HG03457 (cell line): ENCODE data around the gene METRN.
"Not testable (repeated sequence)": the region's sequence is repeated elsewhere in the genome, so short reads cannot be mapped to it uniquely, and the experiment has no call there.

Experiments used
- ATAC-seq: cut with Tn5 transposase; IDR thresholded peaks from one replicate; pipeline ENCODE4 v1.9.1; 2021; ENCODE audit warnings: moderate number of reproducible peaks; ENCODE audit not compliant: unreplicated experiment

Gene METRN

DNA sequence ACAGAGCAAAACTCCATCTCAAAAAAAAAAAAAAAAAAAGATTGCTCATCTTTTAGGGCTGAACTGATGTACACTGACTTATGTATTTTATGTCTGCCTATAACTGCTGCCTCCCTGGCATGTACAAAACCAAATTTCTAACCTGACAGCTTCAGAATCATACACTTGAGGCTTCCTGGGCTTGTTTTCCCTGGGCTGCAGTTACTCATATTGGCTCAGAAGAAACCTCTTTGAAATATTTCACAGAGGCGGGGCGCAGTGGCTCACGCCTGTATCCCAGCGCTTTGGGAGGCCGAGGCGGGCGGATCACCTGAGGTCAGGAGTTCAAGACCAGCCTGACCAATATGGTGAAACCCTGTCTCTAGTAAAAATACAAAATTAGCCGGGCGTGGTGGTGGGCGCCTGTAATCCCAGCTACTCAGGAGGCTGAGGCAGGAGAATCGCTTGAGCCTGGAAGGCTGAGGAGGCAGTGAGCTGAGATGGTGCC lies 39.2 kb downstream of the METRN start:
- ATAC-seq = not testable (repeated sequence)

DNA sequence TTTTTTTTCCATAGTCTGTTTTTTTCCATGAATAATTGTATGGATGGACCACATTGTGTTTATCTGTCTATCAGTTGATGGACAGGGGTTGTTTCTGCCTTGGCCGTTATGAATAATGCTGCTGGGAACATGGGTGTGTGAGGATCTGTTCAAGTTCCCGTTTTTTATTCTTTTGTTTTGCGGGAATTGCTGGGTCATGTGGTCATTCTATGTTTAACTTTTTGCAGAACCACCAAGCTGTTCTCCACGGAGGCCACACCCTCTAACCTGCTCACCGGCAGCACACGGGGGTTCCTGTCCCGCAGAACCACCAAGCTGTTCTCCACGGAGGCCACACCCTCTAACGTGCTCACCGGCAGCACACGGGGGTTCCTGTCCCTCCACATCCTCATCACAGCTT lies 39.7 kb downstream of the METRN start:
- ATAC-seq = no peak

DNA sequence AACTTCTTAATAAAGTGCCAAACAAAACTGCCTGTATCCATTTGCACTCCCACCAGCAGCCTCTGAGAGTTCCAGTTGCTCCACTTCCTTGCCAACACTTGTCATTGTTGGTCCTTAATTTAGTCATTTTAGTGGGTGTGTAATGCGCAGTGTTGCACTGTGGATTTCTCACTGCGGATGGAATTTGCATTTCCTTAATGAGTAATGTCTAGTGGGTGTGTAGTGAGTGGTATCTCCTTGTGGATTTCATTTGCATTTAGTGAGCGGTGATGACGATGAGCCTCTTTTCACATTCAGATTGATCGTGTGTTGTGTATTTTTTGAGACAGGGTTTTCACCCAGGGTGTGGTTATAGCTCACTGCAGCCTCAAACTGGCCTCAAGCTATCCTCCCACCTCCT lies 41.5 kb downstream of the METRN start:
- ATAC-seq = no peak

DNA sequence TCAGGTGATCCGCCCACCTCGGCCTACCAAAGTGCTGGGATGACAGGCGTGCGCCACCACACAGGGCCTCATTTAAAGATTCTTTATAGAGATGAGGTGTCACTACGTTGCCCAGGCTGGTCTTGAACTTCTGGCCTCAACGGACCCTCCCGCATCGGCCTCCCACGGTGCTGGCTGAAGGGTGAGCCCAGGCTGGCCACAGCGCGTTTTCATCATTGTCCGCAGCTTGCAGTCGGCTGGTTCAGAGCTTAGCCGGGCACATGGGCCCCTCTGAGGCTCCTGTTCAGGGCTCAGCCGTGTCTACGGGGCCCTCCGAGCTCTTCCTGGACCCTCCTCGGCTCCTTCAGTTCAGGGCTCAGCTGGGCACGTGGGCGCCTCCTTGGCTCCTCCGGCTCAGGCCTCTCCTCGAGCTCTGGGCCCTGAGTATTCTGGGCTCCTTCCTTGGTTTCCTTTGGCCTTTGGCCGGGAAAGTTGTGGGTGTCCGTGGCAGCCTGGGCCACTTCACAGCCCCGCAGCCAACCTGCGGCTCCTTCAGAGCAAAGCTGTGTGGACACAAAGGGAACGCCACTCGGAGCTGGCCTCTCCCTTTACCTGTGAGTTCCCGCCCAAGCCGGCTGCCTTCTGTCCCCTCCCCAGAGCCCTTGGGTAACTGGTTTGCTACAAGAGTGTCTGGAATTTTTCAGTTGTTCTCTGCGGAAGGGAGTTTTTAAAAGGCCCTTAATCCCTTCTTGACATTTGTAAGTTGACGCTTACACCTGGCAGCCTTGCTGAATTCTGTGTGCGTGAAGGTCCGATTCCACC lies 44.4 kb downstream of the METRN start:
- no peak for ATAC-seq

DNA sequence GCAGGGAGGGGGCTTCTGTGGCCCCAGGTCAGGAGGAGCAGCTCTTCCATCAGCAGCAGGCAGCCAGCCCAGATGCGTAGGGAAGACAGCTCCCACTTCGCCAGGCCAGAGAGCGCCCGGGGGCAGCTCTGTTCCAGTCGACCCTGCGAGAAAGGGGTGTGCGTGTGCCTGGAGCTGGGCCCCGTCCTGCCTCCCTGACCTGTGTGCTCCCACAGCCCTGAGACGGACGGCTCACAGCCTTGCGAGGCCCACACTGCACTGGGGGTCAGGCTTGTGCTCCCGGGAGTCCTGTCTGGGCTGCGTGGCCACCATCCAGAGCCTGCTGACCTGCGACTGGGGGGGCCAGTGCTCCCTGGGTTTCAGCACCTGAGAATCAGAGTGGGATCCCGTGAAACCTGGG lies 45.1 kb downstream of the METRN start:
- no peak for ATAC-seq

DNA sequence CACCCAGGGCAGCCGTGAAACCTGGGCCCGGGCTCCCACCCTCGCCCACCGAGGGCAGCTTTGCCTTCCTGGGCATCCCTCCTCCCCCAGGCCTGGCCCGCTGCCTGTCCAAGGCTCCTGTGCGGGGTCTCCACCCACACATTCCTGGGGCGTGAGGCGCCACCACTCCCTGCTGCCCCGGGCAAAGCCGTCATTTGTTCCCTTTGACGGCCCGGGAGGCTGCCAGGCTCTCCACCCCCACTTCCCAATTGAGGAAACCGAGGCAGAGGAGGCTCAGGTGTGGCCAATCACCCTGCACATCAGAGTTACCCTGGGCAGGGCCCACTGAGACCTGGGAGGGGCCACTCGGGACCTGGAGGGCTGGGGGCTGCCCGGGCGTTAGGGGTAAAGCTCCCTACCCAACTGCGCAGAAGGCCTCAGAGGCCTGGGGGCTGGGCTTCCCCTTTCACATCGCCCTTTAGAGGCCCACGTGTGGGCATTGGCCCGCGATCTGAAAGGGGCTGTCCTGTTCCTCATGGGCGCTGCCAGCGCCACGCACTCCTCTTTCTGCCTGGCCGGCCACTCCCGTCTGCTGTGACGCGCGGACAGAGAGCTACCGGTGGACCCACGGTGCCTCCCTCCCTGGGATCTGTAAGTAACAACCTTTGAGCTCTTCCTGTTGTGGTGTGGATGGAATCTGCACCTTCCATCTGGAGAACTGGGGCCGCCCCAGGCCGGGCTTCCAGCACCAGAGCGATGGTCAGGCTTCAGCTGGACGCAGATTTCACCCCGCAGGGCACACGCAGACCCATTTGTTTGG lies 45.8 kb downstream of the METRN start, which contains the start of gene MSLN:
TSS of gene MSLN (plus strand) at position 190 of the 799 bp plus-strand sequence. CDS start 1,947 bp downstream, outside the sequence.
- no peak for ATAC-seq

DNA sequence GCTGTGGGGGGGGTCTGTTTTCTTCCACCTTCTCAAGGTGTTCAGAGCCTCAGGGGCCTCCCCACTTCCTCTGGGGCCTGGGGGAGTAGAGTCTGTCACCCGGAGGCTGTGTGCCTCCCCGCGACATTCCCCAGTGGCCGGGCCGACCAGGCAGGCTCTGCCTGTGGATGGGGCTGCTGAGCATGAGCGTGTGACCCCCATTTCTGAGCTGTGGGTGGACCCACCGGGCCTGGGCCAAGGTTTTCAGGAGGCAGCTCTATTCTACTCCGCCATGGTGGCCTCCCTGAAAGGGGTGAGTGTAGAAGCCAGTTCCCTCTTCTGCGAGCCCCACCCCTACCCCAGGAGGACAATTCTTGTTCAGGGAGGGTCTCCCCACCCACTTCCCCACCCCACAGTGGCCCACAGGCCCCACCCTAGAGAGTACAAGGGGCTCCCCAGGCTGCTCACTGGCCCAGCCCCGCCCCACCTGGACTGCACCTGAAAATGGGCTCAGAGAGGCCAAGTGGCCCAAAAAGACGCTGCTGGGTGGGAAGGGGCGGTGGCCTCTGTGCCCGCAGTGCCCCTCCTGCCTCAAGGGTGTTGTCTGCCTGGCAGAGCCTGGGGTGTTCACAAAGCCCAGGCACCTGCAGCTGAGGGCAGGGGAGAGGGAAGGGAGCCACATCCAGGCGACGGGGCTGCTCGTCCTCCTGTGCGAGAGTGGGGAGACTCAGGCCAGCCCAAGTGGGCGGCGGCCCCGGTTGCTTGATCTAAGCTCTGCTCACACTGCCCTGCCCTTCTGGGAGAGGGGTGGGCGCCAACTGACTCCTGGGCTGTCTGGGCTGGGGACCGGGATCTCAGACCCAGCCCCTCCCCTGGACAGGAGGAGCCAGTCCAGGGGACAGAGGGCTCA lies 47.0 kb downstream of the METRN start:
- ATAC-seq = no peak

DNA sequence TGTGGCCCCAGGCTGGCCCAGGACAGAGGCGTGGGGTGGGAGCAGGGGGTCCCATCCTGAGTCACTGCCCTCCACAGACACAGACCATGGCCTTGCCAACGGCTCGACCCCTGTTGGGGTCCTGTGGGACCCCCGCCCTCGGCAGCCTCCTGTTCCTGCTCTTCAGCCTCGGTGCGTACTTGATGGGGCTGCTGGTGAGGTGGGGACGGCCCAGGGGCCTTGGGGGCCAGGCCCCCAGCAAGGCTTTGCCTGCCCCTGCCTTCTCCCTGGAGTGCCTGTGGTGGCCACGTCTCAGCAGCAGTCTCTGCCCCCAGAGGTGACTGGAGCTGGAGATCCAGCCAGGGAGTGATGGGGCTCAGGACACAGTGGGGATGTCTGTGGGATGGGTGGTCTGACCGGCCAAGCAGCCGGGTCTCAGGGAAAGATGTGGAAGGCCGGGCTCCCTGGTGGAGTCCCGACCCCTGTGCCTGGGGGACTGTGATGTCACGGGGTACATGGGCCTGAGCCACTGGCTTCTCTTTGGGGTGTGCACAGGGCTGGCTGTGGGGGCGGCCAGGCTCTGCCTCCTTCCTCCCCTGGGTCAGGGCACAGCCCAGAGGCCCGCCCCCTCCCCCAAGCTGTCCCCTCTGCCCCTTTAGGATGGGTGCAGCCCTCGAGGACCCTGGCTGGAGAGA lies 47.8 kb downstream of the METRN start:
- ATAC-seq = no peak

DNA sequence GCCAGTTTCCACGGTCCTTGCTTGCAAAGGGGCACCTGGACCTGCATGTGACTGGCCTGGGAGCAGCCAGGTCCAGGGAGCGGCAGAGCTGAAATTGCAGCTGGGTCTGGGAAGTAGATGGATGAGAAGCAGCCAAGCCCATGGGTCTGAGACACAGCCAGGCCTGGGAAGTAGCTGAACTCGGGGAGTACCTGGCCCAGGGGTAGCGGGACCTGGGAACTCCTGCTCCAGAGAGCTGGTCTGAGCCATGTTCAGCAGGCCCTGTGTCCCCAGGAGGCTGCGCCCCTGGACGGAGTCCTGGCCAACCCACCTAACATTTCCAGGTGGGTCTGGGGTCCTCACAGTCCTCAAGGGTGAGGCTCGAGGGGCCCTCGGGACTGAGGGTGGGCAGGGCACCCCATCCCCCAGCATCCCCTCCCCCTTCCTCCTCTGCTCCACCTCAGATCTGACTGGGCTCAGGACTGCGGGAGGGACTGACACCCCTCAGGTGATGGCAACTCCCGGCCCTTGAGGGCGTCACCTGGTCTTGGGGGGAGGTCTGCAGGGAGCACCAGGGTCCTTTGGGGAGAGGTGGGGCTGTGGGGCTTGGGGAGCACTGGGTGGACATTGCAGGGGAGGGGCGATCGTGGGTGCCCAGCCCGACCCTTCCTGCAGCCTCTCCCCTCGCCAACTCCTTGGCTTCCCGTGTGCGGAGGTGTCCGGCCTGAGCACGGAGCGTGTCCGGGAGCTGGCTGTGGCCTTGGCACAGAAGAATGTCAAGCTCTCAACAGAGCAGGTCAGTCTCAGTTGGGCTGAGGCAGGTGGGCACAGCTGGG lies 48.7 kb downstream of the METRN start:
- no peak for ATAC-seq

DNA sequence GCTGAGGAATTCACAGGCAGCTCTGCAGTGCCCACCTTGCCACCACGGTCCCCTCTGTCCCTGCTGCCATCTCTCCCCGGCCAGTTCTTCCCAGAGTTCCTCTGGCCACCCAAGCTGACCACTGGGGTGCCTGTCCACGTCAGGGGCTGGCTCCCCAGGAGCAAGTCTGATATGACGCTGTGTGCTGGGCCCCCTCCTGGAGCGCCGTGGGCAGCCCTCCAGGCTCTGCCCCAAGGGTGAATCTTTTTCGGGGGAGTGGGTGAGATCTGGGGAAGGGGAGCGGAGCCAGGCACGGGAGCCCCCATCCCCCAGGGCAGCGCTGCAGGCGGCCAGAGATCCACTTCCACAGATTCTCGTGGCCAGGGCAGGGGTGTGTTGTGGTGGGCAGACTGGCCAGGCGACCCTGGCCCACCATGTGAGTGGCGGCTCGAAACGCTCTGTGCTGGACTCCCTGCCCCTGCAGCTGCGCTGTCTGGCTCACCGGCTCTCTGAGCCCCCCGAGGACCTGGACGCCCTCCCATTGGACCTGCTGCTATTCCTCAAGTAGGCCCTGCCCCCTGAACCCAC lies 49.3 kb downstream of the METRN start:
- ATAC-seq = no peak

DNA sequence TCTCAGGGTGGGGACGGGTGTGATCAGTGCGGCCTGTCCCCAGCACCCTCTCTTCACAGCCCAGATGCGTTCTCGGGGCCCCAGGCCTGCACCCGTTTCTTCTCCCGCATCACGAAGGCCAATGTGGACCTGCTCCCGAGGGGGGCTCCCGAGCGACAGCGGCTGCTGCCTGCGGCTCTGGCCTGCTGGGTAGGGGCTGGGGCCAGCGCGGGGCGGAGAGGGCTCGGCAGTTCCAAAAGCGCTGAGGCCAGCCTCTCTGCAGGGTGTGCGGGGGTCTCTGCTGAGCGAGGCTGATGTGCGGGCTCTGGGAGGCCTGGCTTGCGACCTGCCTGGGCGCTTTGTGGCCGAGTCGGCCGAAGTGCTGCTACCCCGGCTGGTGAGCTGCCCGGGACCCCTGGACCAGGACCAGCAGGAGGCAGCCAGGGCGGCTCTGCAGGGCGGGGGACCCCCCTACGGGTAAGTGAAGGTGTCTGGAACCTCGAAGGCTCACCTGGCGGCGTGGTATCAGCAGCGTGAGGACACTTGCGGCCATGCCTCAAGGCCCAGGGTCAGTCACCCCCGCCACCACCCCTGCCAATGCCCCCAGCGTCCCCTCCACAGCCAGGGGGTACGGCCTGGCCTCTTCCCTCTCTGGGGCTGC lies 50.0 kb downstream of the METRN start:
- ATAC-seq = no peak

DNA sequence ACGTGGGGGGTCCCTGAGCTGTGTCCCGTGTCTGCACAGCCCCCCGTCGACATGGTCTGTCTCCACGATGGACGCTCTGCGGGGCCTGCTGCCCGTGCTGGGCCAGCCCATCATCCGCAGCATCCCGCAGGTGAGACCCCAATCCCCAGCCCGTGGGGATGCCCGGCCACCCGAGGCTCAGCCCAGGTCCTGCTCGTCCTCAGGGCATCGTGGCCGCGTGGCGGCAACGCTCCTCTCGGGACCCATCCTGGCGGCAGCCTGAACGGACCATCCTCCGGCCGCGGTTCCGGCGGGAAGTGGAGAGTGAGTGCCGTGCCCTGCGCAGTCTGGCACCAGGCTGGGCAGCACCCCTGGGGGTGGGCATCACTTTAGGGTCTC lies 50.6 kb downstream of the METRN start:
- no peak for ATAC-seq

DNA sequence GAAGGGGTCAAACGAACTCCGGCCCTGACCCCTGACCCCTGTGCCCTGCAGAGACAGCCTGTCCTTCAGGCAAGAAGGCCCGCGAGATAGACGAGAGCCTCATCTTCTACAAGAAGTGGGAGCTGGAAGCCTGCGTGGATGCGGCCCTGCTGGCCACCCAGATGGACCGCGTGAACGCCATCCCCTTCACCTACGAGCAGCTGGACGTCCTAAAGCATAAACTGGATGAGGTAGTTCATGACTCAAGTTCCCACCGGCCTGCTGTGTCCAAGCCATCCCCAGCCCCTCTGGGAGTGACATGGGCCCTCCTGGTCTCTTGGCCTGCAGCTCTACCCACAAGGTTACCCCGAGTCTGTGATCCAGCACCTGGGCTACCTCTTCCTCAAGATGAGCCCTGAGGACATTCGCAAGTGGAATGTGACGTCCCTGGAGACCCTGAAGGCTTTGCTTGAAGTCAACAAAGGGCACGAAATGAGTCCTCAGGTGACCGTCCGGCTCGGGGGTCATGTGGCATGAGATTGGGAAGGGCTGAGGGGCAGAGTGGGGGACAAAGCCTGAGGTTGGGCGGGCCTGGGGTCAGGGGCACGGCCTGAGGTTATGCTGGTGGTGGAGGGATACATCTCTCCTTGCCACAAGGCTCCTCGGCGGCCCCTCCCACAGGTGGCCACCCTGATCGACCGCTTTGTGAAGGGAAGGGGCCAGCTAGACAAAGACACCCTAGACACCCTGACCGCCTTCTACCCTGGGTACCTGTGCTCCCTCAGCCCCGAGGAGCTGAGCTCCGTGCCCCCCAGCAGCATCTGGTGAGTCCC lies 51.3 kb downstream of the METRN start:
- no peak for ATAC-seq

DNA sequence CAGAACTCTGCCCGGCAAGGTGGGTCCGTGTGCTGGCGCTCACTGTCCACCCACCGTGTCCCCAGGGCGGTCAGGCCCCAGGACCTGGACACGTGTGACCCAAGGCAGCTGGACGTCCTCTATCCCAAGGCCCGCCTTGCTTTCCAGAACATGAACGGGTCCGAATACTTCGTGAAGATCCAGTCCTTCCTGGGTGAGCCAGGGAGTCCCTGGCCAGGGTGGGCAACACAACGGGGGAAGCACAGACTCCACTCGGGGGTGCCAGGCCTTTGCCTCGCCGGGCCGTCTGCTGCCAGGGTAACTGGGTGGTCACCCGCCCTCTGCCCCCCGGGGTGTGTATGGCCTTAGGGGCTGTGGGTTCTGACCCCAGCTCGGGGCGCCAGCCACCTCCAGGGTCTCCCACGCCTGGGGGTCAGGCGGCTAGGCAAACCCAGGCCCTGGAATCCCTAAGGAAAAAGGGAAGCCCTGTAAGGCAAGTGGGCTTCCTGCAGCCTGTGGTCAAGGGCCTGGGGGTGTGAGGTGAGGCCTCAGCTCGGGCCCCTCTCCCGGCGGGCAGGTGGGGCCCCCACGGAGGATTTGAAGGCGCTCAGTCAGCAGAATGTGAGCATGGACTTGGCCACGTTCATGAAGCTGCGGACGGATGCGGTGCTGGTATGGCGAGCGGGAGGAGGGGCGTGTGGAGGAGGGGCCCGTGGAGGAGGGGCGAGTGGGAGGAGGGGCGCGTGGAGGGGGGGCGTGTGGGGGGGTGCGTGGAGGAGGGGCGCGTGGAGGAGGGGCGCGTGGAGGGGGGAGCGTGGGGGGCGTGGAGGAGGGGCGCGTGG lies 52.1 kb downstream of the METRN start:
- no peak for ATAC-seq

DNA sequence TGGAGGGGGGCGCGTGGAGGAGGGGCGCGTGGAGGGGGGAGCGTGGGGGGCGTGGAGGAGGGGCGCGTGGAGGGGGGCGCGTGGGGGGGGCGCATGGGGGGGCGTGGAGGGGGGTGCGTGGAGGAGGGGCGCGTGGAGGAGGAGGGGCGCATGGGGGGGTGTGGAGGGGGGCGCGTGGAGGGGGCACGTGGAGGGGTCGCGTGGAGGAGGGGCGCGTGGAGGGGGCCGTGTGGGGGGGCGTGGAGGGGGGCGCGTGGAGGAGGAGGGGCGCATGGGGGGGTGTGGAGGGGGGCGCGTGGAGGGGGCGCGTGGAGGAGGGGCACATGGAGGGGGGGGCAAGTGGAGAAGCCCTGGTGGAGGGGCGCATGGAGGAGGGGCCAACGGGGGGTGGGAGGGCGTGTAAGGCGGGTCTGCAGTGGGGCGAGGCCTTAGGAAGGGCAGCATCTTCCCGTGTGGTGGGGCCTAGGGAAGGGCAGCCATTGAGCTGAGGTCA lies 52.9 kb downstream of the METRN start:
- no peak for ATAC-seq

DNA sequence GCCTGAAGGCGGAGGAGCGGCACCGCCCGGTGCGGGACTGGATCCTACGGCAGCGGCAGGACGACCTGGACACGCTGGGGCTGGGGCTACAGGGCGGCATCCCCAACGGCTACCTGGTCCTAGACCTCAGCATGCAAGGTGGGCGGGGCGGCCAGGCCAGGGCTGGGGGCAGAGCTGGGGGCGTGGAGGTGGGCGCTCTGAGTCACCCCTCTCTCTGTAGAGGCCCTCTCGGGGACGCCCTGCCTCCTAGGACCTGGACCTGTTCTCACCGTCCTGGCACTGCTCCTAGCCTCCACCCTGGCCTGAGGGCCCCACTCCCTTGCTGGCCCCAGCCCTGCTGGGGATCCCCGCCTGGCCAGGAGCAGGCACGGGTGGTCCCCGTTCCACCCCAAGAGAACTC lies 53.5 kb downstream of the METRN start:
- ATAC-seq = no peak
